Measurements from ENCODE around the gene ATG101.

- TF ChIP-seq CTCF (IDR thresholded peaks at IDR 0.05) (no peak), EZH2 (IDR thresholded peaks at IDR 0.05; ENCODE audit: borderline replicate concordance, insufficient read depth, low read depth, low read length, poor library complexity, severe bottlenecking) (no peak)
Observed at GRCh38 chr12:52070185-52070925, 577 bp downstream of the ATG101 start.
